AG04449 (cell line): ENCODE measurements around the gene ACE.
"Not testable (repeated sequence)": the region's sequence is repeated elsewhere in the genome, so short reads cannot be mapped to it uniquely, and the experiment has no call there.

Experiments used
- CTCF ChIA-PET: fragments of 350-600 bp; formaldehyde crosslinking; extraction: SDS; loops from one replicate; lab custom pipeline; 2021; ENCODE audit warnings: antibody characterized with exemption; lab: Yijun Ruan, JAX
- POLR2A ChIA-PET: fragments of 400-600, 350-600 bp; formaldehyde crosslinking; extraction: SDS; loops from one replicate; lab custom pipeline; 2020; ENCODE audit warnings: antibody characterized with exemption, inconsistent platforms; lab: Yijun Ruan, JAX
- DNase-seq: peaks from one replicate; pipeline ENCODE4 v3.0.0-alpha.2; 2010; ENCODE audit warnings: low read depth, low spot score
- H3K4me3 ChIP-seq: 2 replicates; pipeline ENCODE4 v1.5.1; 2011; ENCODE audit warnings: low read depth, mild to moderate bottlenecking, control low read depth, low read length
- TF ChIP-seq, protein P1 (sequence below): IDR thresholded peaks from one replicate; pipeline ENCODE4 v1.5.1; 2011; ENCODE audit warnings: mild to moderate bottlenecking, moderate library complexity, low read length, control low read depth, inconsistent platforms; ENCODE audit not compliant: insufficient read depth; ENCODE audit errors: missing control alignments

ACE gene

GRCh38 chr17:63458478-63458877, 18.4 kb upstream of the ACE start:
- ChIA-PET CTCF (interaction anchor here (1.3 to 1.7 kb wide), 2 partner anchors 27 to 154 kb away, joined by 3 to 4 read pairs; no protein-coding TSS in a partner anchor), POLR2A (no interaction called here)
- no peak for DNase-seq
- TF ChIP-seq, protein P1, sequence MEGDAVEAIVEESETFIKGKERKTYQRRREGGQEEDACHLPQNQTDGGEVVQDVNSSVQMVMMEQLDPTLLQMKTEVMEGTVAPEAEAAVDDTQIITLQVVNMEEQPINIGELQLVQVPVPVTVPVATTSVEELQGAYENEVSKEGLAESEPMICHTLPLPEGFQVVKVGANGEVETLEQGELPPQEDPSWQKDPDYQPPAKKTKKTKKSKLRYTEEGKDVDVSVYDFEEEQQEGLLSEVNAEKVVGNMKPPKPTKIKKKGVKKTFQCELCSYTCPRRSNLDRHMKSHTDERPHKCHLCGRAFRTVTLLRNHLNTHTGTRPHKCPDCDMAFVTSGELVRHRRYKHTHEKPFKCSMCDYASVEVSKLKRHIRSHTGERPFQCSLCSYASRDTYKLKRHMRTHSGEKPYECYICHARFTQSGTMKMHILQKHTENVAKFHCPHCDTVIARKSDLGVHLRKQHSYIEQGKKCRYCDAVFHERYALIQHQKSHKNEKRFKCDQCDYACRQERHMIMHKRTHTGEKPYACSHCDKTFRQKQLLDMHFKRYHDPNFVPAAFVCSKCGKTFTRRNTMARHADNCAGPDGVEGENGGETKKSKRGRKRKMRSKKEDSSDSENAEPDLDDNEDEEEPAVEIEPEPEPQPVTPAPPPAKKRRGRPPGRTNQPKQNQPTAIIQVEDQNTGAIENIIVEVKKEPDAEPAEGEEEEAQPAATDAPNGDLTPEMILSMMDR, result no peak
- no peak overlapping the region for H3K4me3 ChIP-seq

- TF ChIP-seq, protein P1, result no peak
- ChIA-PET POLR2A (interaction anchor here (0.7 to 1.3 kb wide), 3 partner anchors 10 to 34 kb away, joined by 3 read pairs; no protein-coding TSS in a partner anchor), CTCF (interaction anchor here (1.2 to 2.5 kb wide), 4 partner anchors 15 to 152 kb away, joined by 3 to 10 read pairs (median 6); no protein-coding TSS in a partner anchor)
- H3K4me3 ChIP-seq, result no peak overlapping the region
- no peak for DNase-seq
Observed at GRCh38 chr17:63460018-63460417, 16.8 kb upstream of the ACE start.

DNA sequence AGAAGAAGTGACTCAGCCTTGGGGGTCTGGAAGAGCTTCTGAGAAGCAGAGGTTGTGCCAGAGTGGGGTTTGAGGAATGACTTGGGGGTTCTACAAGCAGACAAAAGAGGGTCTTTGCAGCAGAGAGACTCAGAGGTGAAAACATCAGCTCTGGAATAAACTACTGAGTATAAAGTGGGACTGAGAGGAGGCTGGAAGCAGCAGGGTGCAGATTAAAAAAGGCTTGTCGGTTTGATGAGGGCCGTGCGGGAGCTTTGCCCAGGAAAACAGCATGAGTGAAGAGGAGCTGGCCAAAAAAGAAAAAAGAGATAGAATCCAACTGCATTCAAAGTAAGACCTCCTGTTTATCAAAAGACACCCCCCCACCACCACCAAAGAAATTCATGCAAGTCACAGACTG, 13.1 kb upstream of the ACE start:
- no peak for DNase-seq
- POLR2A ChIA-PET, result no interaction called here
- no peak overlapping the region for H3K4me3 ChIP-seq
- TF ChIP-seq, protein P1, result no peak
- CTCF ChIA-PET, result interaction anchor here (8.8 kb wide), 1 partner anchor 15 kb away, joined by 71 read pairs; the partner anchor contains the start of gene ACE

DNA sequence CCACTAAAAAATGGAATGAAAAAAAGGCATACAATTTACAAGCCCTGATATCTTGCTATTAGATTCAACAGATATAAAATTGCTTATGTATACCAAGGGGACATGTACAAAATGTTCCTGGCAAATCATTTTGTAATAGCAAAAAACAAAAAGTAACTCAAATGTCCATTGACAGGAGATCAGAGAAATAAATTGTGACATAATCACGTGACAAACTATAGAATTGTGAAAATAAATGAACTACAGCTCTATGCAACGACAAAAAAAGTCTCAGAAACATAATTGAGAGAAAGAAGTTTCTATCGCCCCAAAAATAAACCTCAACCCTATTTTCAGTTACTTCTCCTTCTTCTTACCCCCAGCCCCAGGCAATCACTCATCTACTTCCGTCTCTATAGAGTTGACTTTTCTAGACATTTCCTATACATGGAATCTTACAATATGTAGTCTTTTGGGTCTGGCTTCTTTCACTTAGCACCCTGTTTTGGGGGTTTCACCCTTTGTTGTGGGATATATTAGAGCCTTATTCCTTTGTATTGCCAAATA, 12.1 kb upstream of the ACE start:
- H3K4me3 ChIP-seq, result no peak overlapping the region
- ChIA-PET POLR2A (no interaction called here), CTCF (interaction anchor here (1.2 to 8.8 kb wide), 2 partner anchors 10 to 14 kb away, joined by 4 to 71 read pairs; partner anchors contain the start of gene ACE)
- TF ChIP-seq, protein P1, result no peak
- no peak for DNase-seq

DNA sequence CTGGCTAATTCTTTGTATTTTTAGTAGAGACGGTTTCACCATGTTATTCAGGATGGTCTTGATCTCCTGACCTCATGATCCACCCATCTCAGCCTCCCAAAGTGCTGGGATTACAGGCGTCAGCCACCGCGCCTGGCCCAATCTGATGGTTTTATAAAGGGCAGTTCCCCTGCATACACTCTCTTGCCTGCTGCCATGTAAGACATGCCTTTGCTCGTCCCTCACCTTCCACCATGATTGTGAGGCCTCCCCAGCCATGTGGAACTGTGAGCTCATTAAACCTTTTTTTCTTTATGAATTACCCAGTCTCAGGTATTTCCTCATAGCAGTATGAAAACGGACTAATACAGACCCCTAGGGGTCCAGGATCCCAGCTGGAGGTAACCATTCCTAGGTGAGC, 8.8 kb upstream of the ACE start:
- ChIA-PET POLR2A (interaction anchor here (0.8 kb wide), 1 partner anchor 230 kb away, joined by 3 read pairs; no protein-coding TSS in a partner anchor), CTCF (interaction anchor here (1.2 to 8.8 kb wide), 2 partner anchors 11 to 42 kb away, joined by 3 to 71 read pairs; partner anchors contain the start of gene ACE)
- DNase-seq, H3K4me3 ChIP-seq: not testable (repeated sequence)

DNA sequence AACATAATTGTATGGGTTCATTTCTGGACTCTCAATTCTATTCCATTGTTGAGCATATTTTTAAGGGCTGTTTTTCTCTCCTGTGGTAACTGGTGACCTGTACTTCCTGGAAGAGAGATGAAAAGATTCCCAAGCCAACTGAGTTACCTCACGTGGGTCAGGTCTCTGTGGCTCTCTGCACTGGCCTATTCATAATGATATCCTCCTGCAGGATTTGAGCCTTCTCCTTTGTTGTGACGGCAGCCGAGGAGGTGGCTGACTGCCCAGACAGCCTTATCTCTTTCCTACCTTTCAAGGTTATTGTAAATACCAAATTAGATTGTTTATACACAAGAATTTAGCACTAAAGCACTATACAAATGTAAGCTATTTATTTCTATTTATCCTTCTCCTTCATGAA, 2.7 kb upstream of the ACE start:
- no peak for DNase-seq
- CTCF ChIA-PET, result interaction anchor here (2.3 kb wide), 1 partner anchor 49 kb away, joined by 10 read pairs; no protein-coding TSS in a partner anchor

More for the DNA sequence above, 2.7 kb upstream of the ACE start:
- TF ChIP-seq, protein P1, result no peak
- POLR2A ChIA-PET, result no interaction called here
- no peak overlapping the region for H3K4me3 ChIP-seq
